ENCODE data around the gene GALNT16. TPM values are rescaled to one million over a fixed set of nuclear protein-coding genes. Genes with fewer than 3 reads are reported as not detected.

The GALNT16 gene
- total RNA-seq, 1 donor from 2014 or later: 8.2 TPM

DNA sequence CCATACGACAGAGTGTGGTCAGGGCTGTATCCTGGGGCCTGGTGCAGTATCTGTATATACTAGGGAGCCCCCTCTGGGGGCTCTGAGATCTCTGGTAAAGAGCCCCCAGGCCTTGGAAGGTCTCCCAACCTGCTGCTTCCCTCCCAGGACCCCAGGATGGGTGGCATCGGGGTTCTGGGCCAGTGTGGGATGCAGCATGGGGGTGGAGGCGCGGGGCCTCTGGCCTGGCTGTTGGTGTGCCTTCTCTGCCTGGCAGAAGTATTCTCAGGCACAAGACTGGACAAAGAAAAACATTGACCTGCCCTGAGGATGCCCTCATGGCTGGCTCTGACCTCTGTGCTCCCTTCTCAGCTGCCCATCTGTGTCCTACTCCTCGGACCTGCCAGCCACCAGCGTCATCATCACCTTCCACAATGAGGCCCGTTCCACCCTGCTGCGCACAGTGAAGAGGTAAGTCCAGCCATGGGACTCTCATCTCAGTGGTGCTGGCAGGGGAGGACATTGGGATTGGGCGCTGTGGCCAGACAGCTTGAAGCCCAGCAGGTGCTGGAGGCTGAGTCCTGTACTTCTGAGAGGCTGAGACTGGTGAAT lies 64.5 kb downstream of the GALNT16 start:
- no peaks in the 10 kb centered on the region for H3K4me1 Mint-ChIP-seq
- TF ChIP-seq, protein P1, sequence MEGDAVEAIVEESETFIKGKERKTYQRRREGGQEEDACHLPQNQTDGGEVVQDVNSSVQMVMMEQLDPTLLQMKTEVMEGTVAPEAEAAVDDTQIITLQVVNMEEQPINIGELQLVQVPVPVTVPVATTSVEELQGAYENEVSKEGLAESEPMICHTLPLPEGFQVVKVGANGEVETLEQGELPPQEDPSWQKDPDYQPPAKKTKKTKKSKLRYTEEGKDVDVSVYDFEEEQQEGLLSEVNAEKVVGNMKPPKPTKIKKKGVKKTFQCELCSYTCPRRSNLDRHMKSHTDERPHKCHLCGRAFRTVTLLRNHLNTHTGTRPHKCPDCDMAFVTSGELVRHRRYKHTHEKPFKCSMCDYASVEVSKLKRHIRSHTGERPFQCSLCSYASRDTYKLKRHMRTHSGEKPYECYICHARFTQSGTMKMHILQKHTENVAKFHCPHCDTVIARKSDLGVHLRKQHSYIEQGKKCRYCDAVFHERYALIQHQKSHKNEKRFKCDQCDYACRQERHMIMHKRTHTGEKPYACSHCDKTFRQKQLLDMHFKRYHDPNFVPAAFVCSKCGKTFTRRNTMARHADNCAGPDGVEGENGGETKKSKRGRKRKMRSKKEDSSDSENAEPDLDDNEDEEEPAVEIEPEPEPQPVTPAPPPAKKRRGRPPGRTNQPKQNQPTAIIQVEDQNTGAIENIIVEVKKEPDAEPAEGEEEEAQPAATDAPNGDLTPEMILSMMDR (IDR thresholded peaks at IDR 0.05; ENCODE audit: unreplicated experiment): no peak
- peaks cover 2% of the 10 kb centered on the region for H3K36me3 Mint-ChIP-seq

DNA sequence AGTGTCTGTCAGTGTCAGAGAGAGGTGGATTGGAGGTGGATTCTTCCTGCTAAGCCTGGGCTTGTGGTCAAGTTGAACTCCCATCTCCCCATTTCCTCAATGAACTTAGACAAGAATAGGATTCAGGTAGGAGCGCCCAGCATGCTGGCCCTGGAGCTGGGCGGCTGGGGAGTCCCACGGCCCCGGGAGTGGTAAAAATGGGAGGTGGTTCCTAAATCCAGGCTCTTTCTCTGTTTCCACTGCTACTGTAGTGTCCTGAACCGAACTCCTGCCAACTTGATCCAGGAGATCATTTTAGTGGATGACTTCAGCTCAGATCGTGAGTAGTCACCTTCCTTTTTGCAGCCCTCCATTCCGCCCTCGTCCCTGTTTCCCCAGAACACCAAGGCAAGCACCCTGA lies 65.1 kb downstream of the GALNT16 start:
- DNase-seq (ENCODE audit: low spot score in 2 of 2, unreplicated experiment in 2 of 2): no peak
- Mint-ChIP-seq H3K36me3 (peaks cover 2% of the 10 kb centered on the region), H3K4me1 (no peaks in the 10 kb centered on the region), H3K27me3 (ENCODE audit: low read depth) (no peaks in the 10 kb centered on the region), H3K27ac (no peak overlapping the region), H3K9me3 (no peaks in the 10 kb centered on the region), H3K4me3 (no peak overlapping the region)
- TF ChIP-seq, protein P1 (IDR thresholded peaks at IDR 0.05; ENCODE audit: unreplicated experiment): no peak

More for the DNA sequence above, 64.5 kb downstream of the GALNT16 start:
- Mint-ChIP-seq H3K27ac (no peak overlapping the region), H3K27me3 (ENCODE audit: low read depth) (no peaks in the 10 kb centered on the region), H3K9me3 (no peaks in the 10 kb centered on the region), H3K4me3 (no peak overlapping the region)
- DNase-seq (ENCODE audit: low spot score in 2 of 2, unreplicated experiment in 2 of 2): no peak

DNA sequence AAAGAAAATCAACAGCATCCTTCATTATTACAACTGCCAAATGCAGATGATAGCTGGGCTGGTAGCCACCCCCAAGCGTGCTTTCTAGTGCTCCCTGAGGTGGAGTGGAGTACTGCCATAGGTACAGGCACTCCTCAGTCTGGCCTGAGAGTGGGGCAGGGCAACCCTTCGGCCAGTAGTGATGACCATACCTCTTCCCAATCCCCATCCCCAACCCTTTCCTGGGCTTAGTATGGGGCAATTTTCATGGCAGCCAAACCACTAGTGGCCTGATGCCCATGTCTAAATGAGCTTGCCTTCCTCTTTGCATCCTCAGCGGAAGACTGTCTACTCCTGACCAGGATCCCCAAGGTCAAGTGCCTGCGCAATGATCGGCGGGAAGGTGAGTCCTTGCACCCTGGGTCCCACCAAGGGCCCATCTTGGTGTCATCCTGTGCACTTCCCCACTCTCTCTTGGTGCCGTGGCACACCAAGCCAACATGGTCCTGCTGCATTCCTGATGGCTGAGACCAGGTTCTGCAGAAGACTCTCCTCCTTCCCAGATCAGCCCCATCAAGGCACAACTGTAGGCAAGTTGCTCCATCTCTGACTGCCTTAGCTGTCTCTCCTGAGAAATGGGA lies 65.8 kb downstream of the GALNT16 start:
- no peaks in the 10 kb centered on the region for H3K4me1 Mint-ChIP-seq
- H3K27me3 Mint-ChIP-seq (ENCODE audit: low read depth): no peaks in the 10 kb centered on the region
- H3K4me3 Mint-ChIP-seq: no peak overlapping the region
- no peak overlapping the region for H3K27ac Mint-ChIP-seq
- H3K36me3 Mint-ChIP-seq: peaks cover 2% of the 10 kb centered on the region
- DNase-seq (ENCODE audit: low spot score in 2 of 2, unreplicated experiment in 2 of 2): no peak
- TF ChIP-seq, protein P1 (IDR thresholded peaks at IDR 0.05; ENCODE audit: unreplicated experiment): no peak
- no peaks in the 10 kb centered on the region for H3K9me3 Mint-ChIP-seq

DNA sequence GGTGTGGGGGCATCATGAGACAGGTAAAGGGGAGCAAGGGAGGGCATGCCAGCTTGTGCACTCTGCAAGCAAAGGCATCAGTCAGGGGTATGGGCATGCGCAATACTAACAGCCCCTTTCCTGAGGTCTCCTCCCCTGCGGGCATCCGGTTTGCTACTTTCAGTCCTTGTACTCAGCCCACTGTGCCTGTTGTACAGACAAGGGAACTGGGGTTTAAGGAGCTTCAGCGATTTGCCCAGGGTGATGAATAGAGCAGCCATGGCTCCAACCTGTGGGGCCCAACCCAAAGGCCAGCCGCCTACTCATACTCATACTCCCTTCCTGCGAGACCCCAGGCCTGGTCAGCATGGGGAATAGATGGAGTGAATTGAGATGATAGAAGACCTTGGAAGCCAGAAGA lies 66.7 kb downstream of the GALNT16 start:
- Mint-ChIP-seq H3K4me3 (no peak overlapping the region), H3K9me3 (no peaks in the 10 kb centered on the region), H3K27ac (no peak overlapping the region), H3K27me3 (ENCODE audit: low read depth) (no peaks in the 10 kb centered on the region), H3K36me3 (peaks cover 2% of the 10 kb centered on the region), H3K4me1 (no peaks in the 10 kb centered on the region)
- DNase-seq (ENCODE audit: low spot score in 2 of 2, unreplicated experiment in 2 of 2): no peak
- TF ChIP-seq, protein P1 (IDR thresholded peaks at IDR 0.05; ENCODE audit: unreplicated experiment): no peak

- peaks cover 2% of the 10 kb centered on the region for H3K36me3 Mint-ChIP-seq
- no peak overlapping the region for H3K27ac Mint-ChIP-seq
- H3K4me1 Mint-ChIP-seq: no peaks in the 10 kb centered on the region
- TF ChIP-seq, protein P1 (IDR thresholded peaks at IDR 0.05; ENCODE audit: unreplicated experiment): no peak
- H3K4me3 Mint-ChIP-seq: no peak overlapping the region
- H3K27me3 Mint-ChIP-seq (ENCODE audit: low read depth): no peaks in the 10 kb centered on the region
- no peaks in the 10 kb centered on the region for H3K9me3 Mint-ChIP-seq
- DNase-seq (ENCODE audit: low spot score in 2 of 2, unreplicated experiment in 2 of 2): no peak
Observed at GRCh38 chr14:69327507-69327906, 67.5 kb downstream of the GALNT16 start.
